ENCODE measurements around the gene PMEPA1.

PMEPA1 gene

DNA sequence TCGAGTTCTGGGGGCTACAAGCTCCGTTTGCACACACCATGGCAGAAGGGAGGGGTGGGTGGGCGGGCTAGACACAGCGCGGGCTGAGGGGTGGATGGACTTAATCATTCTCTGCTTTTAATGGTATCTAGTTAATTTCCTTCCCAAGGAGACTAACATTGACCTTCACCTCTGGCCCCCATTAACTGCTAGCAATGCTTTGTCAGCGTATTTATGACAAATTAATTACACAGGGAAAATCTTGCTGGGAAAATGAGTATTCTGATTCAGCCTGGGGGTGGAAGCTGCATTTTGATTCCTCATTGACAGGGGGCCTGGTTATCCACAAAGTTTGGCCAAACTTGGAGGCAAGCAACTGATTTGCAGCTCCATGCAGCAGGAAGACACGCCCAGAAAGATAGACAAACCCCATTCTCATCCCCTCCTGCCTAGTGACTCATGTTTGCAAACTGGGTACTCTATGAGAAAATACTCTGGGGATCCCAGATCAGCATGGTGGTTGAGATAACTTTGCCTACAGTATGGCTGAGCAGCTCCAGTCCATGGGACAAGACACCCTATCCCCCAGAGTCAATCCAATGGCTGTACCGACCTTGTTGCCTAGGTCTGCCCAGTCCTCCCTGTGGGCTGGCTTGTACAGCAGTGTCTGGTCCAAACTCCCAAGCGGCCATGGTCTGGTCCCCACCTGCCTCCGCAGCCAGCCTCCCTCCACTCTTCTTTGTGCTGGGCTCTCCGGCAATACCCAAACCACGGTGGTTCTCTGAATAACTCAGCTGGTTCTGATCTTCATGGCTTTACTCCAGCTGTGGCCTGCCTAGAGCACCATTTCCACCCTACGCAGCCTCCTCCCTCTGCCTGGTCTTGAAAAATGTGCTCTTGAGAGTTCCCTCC is 109.2 kb downstream of the PMEPA1 start:
- Histone ChIP-seq H3K9me3 (ENCODE audit: low read length) (no peaks in the 10 kb centered on the region), H2AFZ (ENCODE audit: low read depth, low read length) (no peak overlapping the region), H3K4me1 (ENCODE audit: insufficient read depth, low read length) (no peaks in the 10 kb centered on the region), H3K36me3 (ENCODE audit: insufficient read depth, low read length) (no peaks in the 10 kb centered on the region), H3K27me3 (ENCODE audit: insufficient read depth, low read length) (peaks cover 21% of the 10 kb centered on the region), H3K4me3 (ENCODE audit: low read length) (no peak overlapping the region)

DNA sequence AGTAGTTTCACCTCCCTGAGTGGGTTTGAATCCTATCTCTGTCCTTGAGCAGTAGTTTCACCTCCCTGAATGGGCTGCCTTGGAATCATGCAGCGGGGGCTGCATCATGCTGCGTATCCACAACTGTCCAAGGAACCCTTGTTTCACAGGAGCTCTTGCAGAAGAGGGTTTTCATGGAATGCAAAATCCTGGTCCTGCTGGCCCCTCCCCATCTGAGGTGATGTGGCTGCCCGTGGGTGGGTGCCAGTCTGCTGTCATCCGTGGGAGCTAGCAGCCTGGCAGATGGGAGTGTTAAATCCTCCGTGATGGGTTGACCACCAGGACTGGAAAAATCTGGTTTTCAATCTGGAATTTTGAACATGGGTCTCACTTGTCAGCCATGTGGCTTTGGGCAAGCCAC is 111.3 kb downstream of the PMEPA1 start:
- Histone ChIP-seq H3K4me3 (ENCODE audit: low read length) (no peak overlapping the region), H3K9me3 (ENCODE audit: low read length) (no peaks in the 10 kb centered on the region), H3K4me1 (ENCODE audit: insufficient read depth, low read length) (no peaks in the 10 kb centered on the region), H3K27me3 (ENCODE audit: insufficient read depth, low read length) (peaks cover 22% of the 10 kb centered on the region), H3K36me3 (ENCODE audit: insufficient read depth, low read length) (no peaks in the 10 kb centered on the region), H2AFZ (ENCODE audit: low read depth, low read length) (no peak overlapping the region)
